DMS53 treated with DMSO at 0.1 percent for 48 hours (cell line): ENCODE data around the gene ZMYND19.
"Not testable (repeated sequence)": the region's sequence is repeated elsewhere in the genome, so short reads cannot be mapped to it uniquely, and the experiment has no call there.

Source experiments
- DNase-seq: peaks from one replicate; lab custom pipeline; 2025; ENCODE audit not compliant: unreplicated experiment; lab: John Stamatoyannopoulos, UW

The ZMYND19 gene

GRCh38 chr9:137614631-137615386 is 24.5 kb upstream of the ZMYND19 start:
- DNase-seq = no peak

GRCh38 chr9:137613738-137614523 is 23.6 kb upstream of the ZMYND19 start:
- no peak for DNase-seq

- no peak for DNase-seq
Measured at GRCh38 chr9:137613259-137613658, 22.9 kb upstream of the ZMYND19 start.

- DNase-seq = no peak
Measured at GRCh38 chr9:137612741-137613142, 22.4 kb upstream of the ZMYND19 start.

- peak; percentile 90 for DNase-seq
Measured at GRCh38 chr9:137611623-137612609, 21.6 kb upstream of the ZMYND19 start.

GRCh38 chr9:137610944-137611343 is 20.6 kb upstream of the ZMYND19 start:
- no peak for DNase-seq

GRCh38 chr9:137607141-137607857 is 17.0 kb upstream of the ZMYND19 start:
- DNase-seq = no peak

- DNase-seq = no peak
Measured at GRCh38 chr9:137606734-137607138, 16.4 kb upstream of the ZMYND19 start.

- DNase-seq = no peak
Measured at GRCh38 chr9:137606005-137606621, 15.8 kb upstream of the ZMYND19 start.

- peak; percentile 79 for DNase-seq
Measured at GRCh38 chr9:137605121-137606004, 15.1 kb upstream of the ZMYND19 start, which contains the start of gene ARRDC1. ARRDC1 (plus strand) TSS chr9:137605686; CDS start chr9:137605718, 32 bp downstream.

GRCh38 chr9:137604345-137605086 is 14.2 kb upstream of the ZMYND19 start:
- DNase-seq = no peak

- no peak for DNase-seq
Measured at GRCh38 chr9:137603879-137604278, 13.6 kb upstream of the ZMYND19 start.

- no peak for DNase-seq
Measured at GRCh38 chr9:137602661-137603060, 12.3 kb upstream of the ZMYND19 start.

- DNase-seq = no peak
Measured at GRCh38 chr9:137598943-137599342, 8.6 kb upstream of the ZMYND19 start.

- not testable (repeated sequence) for DNase-seq
Measured at GRCh38 chr9:137596577-137596976, 6.3 kb upstream of the ZMYND19 start.

- no peak for DNase-seq
Measured at GRCh38 chr9:137593176-137593575, 2.9 kb upstream of the ZMYND19 start.

- no peak for DNase-seq
Measured at GRCh38 chr9:137592767-137593166, 2.5 kb upstream of the ZMYND19 start.

- DNase-seq = no peak
Measured at GRCh38 chr9:137590123-137590468, 216 bp downstream of the ZMYND19 start.
